Esophagus squamous epithelium (tissue), 4 donors: ENCODE measurements around the gene P2RX2.

Source experiments
- CTCF ChIP-seq, 6 experiments: fragments of 450-650 bp in 4 of 6; fragments of 200-600 bp in 2 of 6; sonication (generic) in 2 of 6; IDR thresholded peaks; one replicate each; pipeline ENCODE4 v1.5.1; 2016 to 2019; ENCODE audit warnings: antibody characterized with exemption in 6 of 6, mild to moderate bottlenecking in 4 of 6, moderate library complexity in 4 of 6
- POLR2A ChIP-seq, 4 donors: fragments of 450-650 bp; IDR thresholded peaks; one replicate each; pipeline ENCODE4 v1.6.1; 2017; ENCODE audit warnings: antibody characterized with exemption in 4 of 4, mild to moderate bottlenecking in 4 of 4, moderate library complexity in 3 of 4

GRCh38 chr12:132631666-132632065, 13.1 kb downstream of the P2RX2 start:
- TF ChIP-seq CTCF (IDR thresholded peaks at IDR 0.05) (no peak), POLR2A (IDR thresholded peaks at IDR 0.05) (no peak)
